Neural cell (in vitro differentiated cells): ENCODE results near the gene NCBP2L.

ENCODE experiments used
- EP300 ChIP-seq: fragments of 450-650 bp; conservative IDR thresholded peaks from 2 replicates; pipeline ENCODE4 v1.6.1; 2014; ENCODE audit warnings: antibody characterized with exemption, mild to moderate bottlenecking, moderate library complexity; ENCODE audit not compliant: poor library complexity, severe bottlenecking
- EZH2 ChIP-seq: fragments of 200-600, 300-800 bp; shearing (Covaris generic), sonication (generic); IDR thresholded peaks from 2 replicates; pipeline ENCODE4 v1.6.1; 2014; ENCODE audit warnings: antibody characterized with exemption, low read length, borderline replicate concordance, mild to moderate bottlenecking; ENCODE audit not compliant: insufficient read depth, poor library complexity, severe bottlenecking
- POLR2AphosphoS5 ChIP-seq: IDR thresholded peaks from 2 replicates; pipeline ENCODE4 v1.6.1; 2012
- RAD21 ChIP-seq: fragments of 450-650 bp; conservative IDR thresholded peaks from 2 replicates; pipeline ENCODE4 v1.6.1; 2014; ENCODE audit warnings: antibody characterized with exemption, mild to moderate bottlenecking, moderate library complexity
- TAF1 ChIP-seq: IDR thresholded peaks from 2 replicates; pipeline ENCODE4 v1.6.1; 2012; ENCODE audit warnings: low read depth
- TF ChIP-seq, protein P1 (sequence below): fragments of 450-650 bp; IDR thresholded peaks from 2 replicates; pipeline ENCODE4 v1.5.1; 2014; ENCODE audit warnings: antibody characterized with exemption, mild to moderate bottlenecking, moderate library complexity; ENCODE audit not compliant: poor library complexity, severe bottlenecking
- TF ChIP-seq, protein P2 (sequence below): IDR thresholded peaks from 2 replicates; pipeline ENCODE4 v1.6.1; 2012; ENCODE audit warnings: borderline replicate concordance

DNA sequence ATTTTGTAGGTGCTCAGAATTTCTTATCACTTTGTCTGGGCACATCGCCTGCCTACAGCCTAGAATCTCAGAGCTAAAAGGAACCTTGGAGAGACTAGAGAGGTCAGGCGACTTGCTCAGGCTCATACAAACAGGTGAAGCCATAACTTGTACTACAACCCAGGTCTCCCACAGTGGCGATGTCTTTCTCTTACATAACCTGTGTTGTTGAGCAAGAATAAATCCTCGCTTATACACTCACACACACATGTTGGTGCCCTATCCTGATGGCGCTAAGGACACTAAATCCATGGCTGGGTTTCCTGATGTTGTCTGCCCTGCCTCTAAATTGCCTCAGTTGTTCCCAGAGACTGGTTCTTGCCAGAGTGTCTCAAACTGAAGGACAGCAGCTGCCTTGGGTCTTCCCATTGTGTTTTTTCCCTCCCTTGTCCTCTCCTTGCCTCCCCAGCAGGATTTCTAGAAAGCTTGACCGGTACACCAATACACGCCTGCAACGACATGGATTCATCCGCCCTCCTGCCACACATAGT is 3.6 kb upstream of the NCBP2L start:
- TF ChIP-seq TAF1: no peak
- TF ChIP-seq, protein P1, sequence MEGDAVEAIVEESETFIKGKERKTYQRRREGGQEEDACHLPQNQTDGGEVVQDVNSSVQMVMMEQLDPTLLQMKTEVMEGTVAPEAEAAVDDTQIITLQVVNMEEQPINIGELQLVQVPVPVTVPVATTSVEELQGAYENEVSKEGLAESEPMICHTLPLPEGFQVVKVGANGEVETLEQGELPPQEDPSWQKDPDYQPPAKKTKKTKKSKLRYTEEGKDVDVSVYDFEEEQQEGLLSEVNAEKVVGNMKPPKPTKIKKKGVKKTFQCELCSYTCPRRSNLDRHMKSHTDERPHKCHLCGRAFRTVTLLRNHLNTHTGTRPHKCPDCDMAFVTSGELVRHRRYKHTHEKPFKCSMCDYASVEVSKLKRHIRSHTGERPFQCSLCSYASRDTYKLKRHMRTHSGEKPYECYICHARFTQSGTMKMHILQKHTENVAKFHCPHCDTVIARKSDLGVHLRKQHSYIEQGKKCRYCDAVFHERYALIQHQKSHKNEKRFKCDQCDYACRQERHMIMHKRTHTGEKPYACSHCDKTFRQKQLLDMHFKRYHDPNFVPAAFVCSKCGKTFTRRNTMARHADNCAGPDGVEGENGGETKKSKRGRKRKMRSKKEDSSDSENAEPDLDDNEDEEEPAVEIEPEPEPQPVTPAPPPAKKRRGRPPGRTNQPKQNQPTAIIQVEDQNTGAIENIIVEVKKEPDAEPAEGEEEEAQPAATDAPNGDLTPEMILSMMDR: no peak
- TF ChIP-seq RAD21: no peak
- no peak for TF ChIP-seq EZH2
- no peak for TF ChIP-seq POLR2AphosphoS5
- TF ChIP-seq, protein P2, sequence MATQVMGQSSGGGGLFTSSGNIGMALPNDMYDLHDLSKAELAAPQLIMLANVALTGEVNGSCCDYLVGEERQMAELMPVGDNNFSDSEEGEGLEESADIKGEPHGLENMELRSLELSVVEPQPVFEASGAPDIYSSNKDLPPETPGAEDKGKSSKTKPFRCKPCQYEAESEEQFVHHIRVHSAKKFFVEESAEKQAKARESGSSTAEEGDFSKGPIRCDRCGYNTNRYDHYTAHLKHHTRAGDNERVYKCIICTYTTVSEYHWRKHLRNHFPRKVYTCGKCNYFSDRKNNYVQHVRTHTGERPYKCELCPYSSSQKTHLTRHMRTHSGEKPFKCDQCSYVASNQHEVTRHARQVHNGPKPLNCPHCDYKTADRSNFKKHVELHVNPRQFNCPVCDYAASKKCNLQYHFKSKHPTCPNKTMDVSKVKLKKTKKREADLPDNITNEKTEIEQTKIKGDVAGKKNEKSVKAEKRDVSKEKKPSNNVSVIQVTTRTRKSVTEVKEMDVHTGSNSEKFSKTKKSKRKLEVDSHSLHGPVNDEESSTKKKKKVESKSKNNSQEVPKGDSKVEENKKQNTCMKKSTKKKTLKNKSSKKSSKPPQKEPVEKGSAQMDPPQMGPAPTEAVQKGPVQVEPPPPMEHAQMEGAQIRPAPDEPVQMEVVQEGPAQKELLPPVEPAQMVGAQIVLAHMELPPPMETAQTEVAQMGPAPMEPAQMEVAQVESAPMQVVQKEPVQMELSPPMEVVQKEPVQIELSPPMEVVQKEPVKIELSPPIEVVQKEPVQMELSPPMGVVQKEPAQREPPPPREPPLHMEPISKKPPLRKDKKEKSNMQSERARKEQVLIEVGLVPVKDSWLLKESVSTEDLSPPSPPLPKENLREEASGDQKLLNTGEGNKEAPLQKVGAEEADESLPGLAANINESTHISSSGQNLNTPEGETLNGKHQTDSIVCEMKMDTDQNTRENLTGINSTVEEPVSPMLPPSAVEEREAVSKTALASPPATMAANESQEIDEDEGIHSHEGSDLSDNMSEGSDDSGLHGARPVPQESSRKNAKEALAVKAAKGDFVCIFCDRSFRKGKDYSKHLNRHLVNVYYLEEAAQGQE: no peak
- TF ChIP-seq EP300: no peak
